OCI-LY3 (cell line): ENCODE results near the gene PDE3A.

Experiments
- H2AFZ ChIP-seq: fragments of 200-600, 300-600 bp; shearing (Covaris generic); 2 replicates; pipeline ENCODE4 v1.6.0; 2014; ENCODE audit warnings: antibody characterized with exemption, low read depth, low read length
- H3K27ac ChIP-seq: fragments of 200-600, 300-600 bp; sonication (generic); 2 replicates; pipeline ENCODE4 v1.5.1; 2014; ENCODE audit warnings: mild to moderate bottlenecking, low read length, moderate library complexity, mixed read lengths
- H3K27me3 ChIP-seq: fragments of 200-600, 300-600 bp; sonication (generic); 2 replicates; pipeline ENCODE4 v1.6.1; 2014; ENCODE audit warnings: low read depth, low read length, mixed read lengths
- H3K36me3 ChIP-seq: fragments of 200-600, 300-600 bp; sonication (generic); replicated peaks from 2 replicates; pipeline ENCODE3; 2014; ENCODE audit warnings: low read depth, low read length, mixed read lengths
- H3K4me1 ChIP-seq: fragments of 300-600, 200-600 bp; sonication (generic); 2 replicates; pipeline ENCODE4 v1.6.1; 2014; ENCODE audit warnings: low read length, mixed read lengths
- H3K4me2 ChIP-seq: fragments of 200-600, 300-600 bp; sonication (generic); 2 replicates; pipeline ENCODE4 v1.6.1; 2014; ENCODE audit warnings: low read length, mixed read lengths
- H3K4me3 ChIP-seq: fragments of 300-600, 200-600 bp; sonication (generic); 2 replicates; pipeline ENCODE4 v1.5.1; 2014; ENCODE audit warnings: antibody characterized with exemption, mild to moderate bottlenecking, low read length, moderate library complexity
- H3K79me2 ChIP-seq: fragments of 300-600, 200-600 bp; shearing (Covaris generic); 2 replicates; pipeline ENCODE4 v1.6.1; 2014; ENCODE audit warnings: mild to moderate bottlenecking, low read length, mixed read lengths
- H3K9ac ChIP-seq: fragments of 300-600, 200-600 bp; shearing (Covaris generic); 2 replicates; pipeline ENCODE4 v1.6.0; 2014; ENCODE audit warnings: mild to moderate bottlenecking, low read length, moderate library complexity
- H3K9me3 ChIP-seq: fragments of 200-600, 300-600 bp; shearing (Covaris generic); 2 replicates; pipeline ENCODE4 v1.6.1; 2014; ENCODE audit warnings: low read length, mixed read lengths; ENCODE audit not compliant: insufficient read depth
- H4K20me1 ChIP-seq: fragments of 200-600, 300-600 bp; sonication (generic); 2 replicates; pipeline ENCODE4 v1.6.1; 2016; ENCODE audit warnings: low read length, mixed read lengths; ENCODE audit not compliant: insufficient read depth
- EZH2phosphoT487 ChIP-seq: fragments of 200-600 bp; shearing (Covaris generic); IDR thresholded peaks from 2 replicates; pipeline ENCODE4 v1.6.1; 2018; ENCODE audit warnings: antibody characterized with exemption, mixed run types, low read depth
- TF ChIP-seq, protein P1 (sequence below): fragments of 200-600, 300-600 bp; sonication (generic); IDR thresholded peaks from 2 replicates; pipeline ENCODE4 v1.5.1; 2014; ENCODE audit warnings: antibody characterized with exemption, low read length, low read depth

The PDE3A gene

DNA sequence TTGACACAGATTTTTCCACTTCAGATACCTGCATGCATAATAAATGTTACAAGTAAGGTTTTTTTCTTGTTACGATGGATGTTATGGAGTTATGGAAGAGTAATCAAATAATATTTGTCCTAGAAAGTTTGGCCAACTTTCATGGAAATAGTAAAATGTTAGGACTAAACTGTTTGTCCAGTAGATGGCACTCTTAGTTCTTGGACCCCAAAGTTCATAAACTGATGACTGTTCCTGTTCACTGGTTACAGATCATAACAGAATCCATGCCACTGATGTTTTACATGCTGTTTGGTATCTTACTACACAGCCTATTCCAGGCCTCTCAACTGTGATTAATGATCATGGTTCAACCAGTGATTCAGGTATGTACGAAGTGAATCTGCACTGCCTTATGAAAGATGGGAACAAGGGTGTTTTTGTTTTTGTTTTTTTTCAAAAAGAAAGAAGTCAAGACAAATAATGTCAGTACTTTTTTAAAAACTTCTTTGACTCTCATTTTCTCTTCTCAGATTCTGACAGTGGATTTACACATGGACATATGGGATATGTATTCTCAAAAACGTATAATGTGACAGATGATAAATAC, 278.0 kb downstream of the PDE3A start:
- no peak overlapping the region for H3K9ac ChIP-seq
- no peaks in the 10 kb centered on the region for H3K4me1 ChIP-seq
- H3K9me3 ChIP-seq: no peaks in the 10 kb centered on the region
- H3K4me3 ChIP-seq: no peak overlapping the region
- no peaks in the 10 kb centered on the region for H3K79me2 ChIP-seq
- TF ChIP-seq, protein P1, sequence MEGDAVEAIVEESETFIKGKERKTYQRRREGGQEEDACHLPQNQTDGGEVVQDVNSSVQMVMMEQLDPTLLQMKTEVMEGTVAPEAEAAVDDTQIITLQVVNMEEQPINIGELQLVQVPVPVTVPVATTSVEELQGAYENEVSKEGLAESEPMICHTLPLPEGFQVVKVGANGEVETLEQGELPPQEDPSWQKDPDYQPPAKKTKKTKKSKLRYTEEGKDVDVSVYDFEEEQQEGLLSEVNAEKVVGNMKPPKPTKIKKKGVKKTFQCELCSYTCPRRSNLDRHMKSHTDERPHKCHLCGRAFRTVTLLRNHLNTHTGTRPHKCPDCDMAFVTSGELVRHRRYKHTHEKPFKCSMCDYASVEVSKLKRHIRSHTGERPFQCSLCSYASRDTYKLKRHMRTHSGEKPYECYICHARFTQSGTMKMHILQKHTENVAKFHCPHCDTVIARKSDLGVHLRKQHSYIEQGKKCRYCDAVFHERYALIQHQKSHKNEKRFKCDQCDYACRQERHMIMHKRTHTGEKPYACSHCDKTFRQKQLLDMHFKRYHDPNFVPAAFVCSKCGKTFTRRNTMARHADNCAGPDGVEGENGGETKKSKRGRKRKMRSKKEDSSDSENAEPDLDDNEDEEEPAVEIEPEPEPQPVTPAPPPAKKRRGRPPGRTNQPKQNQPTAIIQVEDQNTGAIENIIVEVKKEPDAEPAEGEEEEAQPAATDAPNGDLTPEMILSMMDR: peak; percentile 77
- no peak for TF ChIP-seq EZH2phosphoT487
- H3K27me3 ChIP-seq: no peaks in the 10 kb centered on the region
- H3K36me3 ChIP-seq: no peaks in the 10 kb centered on the region
- H3K27ac ChIP-seq: no peak overlapping the region
- no peaks in the 10 kb centered on the region for H4K20me1 ChIP-seq
- peak overlapping the region; percentile 31 for H3K4me2 ChIP-seq
- H2AFZ ChIP-seq: no peak overlapping the region

DNA sequence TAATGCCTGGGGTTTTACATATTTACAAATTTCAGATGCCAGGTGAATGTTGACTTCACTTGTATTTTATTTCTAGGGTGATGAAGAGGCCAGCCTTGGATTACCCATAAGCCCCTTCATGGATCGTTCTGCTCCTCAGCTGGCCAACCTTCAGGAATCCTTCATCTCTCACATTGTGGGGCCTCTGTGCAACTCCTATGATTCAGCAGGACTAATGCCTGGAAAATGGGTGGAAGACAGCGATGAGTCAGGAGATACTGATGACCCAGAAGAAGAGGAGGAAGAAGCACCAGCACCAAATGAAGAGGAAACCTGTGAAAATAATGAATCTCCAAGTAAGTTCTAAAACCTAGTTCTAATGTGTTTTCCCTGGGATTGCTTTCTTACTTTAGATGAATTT, 285.5 kb downstream of the PDE3A start:
- H3K27ac ChIP-seq: no peak overlapping the region
- H3K4me1 ChIP-seq: no peaks in the 10 kb centered on the region
- H3K9me3 ChIP-seq: no peaks in the 10 kb centered on the region
- H3K79me2 ChIP-seq: no peaks in the 10 kb centered on the region
- no peaks in the 10 kb centered on the region for H3K36me3 ChIP-seq
- H4K20me1 ChIP-seq: no peaks in the 10 kb centered on the region
- no peak overlapping the region for H2AFZ ChIP-seq
- H3K4me3 ChIP-seq: no peak overlapping the region
- no peak overlapping the region for H3K9ac ChIP-seq
- TF ChIP-seq, protein P1: no peak
- TF ChIP-seq EZH2phosphoT487: no peak
- no peak overlapping the region for H3K4me2 ChIP-seq
- no peaks in the 10 kb centered on the region for H3K27me3 ChIP-seq

DNA sequence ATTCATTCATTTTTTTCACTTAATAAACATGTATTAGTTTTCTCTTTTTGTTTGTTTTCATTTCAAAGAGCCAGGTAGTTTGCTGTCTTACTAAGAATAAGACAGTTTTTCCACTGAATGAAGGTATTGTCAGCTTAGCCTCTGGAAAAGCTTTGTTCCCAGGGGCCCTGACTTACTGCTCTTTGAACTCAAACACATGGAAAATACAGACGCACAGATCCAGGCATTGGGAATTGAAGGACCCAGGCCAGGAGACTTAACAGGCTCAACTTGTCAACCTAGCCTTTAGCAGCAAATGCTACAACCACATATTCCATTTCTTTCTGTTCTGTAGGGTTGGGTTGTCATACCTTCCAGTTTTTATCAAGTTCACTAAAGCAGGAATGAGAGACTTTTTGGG, 288.3 kb downstream of the PDE3A start:
- H2AFZ ChIP-seq: no peak overlapping the region
- no peaks in the 10 kb centered on the region for H3K4me1 ChIP-seq
- no peaks in the 10 kb centered on the region for H3K36me3 ChIP-seq
- TF ChIP-seq EZH2phosphoT487: no peak
- TF ChIP-seq, protein P1: no peak
- no peaks in the 10 kb centered on the region for H3K9me3 ChIP-seq
- H3K27ac ChIP-seq: no peak overlapping the region
- H3K4me2 ChIP-seq: no peak overlapping the region
- H3K27me3 ChIP-seq: no peaks in the 10 kb centered on the region
- no peak overlapping the region for H3K4me3 ChIP-seq
- no peaks in the 10 kb centered on the region for H3K79me2 ChIP-seq
- no peaks in the 10 kb centered on the region for H4K20me1 ChIP-seq
- H3K9ac ChIP-seq: no peak overlapping the region

DNA sequence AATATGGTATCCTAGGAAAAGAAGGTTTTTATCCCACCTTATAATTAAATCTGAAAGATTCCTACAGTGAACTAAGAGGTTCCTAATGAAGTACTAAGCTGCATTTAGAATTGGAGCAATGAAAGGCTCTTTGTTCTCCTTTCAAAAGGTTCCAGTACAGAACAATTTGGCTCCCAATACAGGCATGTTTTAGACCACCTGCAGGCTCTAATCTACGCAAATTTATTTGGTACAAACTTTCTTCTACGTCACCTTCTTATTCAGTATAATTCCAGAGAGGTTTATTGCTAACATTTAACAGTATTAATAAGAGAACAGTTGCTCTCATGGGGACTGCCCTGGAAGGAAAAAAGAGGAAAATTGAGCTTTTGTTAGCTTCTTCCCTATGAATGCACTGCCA, 289.2 kb downstream of the PDE3A start:
- Histone ChIP-seq H3K4me1 (no peaks in the 10 kb centered on the region), H3K27me3 (no peaks in the 10 kb centered on the region), H3K9me3 (no peaks in the 10 kb centered on the region), H3K4me2 (no peak overlapping the region), H3K27ac (no peak overlapping the region), H3K9ac (no peak overlapping the region), H4K20me1 (no peaks in the 10 kb centered on the region), H3K79me2 (no peaks in the 10 kb centered on the region), H2AFZ (no peak overlapping the region), H3K4me3 (no peak overlapping the region), H3K36me3 (no peaks in the 10 kb centered on the region)
- TF ChIP-seq, protein P1: no peak
- TF ChIP-seq EZH2phosphoT487: no peak
